ENCODE measurements around the gene VIPR2. TPM values are rescaled to one million over a fixed set of nuclear protein-coding genes. Genes with fewer than 3 reads are reported as not detected.

The VIPR2 gene
- total RNA-seq, 4 donors from 2014 or later: 0.32 to 0.34 (median 0.32) TPM; not detected in 1

DNA sequence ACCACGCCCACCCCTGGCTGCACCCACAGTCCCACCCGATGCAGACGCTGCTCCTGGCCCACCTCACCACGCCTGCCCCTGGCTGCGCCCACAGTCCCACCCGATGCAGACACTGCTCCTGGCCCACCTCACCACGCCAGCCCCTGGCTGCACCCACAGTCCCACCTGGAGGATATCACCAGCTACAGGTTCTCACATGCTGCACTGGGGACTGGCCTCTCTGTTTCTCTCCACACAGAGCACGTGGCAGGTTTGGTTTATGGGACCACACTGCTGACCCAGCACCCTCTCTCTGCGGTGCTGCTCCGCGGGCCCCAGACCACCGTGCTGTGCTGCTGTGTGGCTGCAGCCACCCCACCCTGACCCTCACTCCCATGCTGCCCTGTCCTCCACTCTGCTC, 120.9 kb downstream of the VIPR2 start:
- TF ChIP-seq, protein P1, sequence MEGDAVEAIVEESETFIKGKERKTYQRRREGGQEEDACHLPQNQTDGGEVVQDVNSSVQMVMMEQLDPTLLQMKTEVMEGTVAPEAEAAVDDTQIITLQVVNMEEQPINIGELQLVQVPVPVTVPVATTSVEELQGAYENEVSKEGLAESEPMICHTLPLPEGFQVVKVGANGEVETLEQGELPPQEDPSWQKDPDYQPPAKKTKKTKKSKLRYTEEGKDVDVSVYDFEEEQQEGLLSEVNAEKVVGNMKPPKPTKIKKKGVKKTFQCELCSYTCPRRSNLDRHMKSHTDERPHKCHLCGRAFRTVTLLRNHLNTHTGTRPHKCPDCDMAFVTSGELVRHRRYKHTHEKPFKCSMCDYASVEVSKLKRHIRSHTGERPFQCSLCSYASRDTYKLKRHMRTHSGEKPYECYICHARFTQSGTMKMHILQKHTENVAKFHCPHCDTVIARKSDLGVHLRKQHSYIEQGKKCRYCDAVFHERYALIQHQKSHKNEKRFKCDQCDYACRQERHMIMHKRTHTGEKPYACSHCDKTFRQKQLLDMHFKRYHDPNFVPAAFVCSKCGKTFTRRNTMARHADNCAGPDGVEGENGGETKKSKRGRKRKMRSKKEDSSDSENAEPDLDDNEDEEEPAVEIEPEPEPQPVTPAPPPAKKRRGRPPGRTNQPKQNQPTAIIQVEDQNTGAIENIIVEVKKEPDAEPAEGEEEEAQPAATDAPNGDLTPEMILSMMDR (IDR thresholded peaks at IDR 0.05): no peak
- TF ChIP-seq POLR2A (IDR thresholded peaks at IDR 0.05): no peak
- intact Hi-C loops (cut with DNase I; ENCODE audit: low total_unique reads): no loop called here
- DNase-seq (ENCODE audit: low spot score in 2 of 2): peak in 1 of 2 donors; percentile 61
- 71 to 83% methylated on average over 9 to 10 of the region's 12 CpGs for WGBS, 2 donors
- H3K4me3 ChIP-seq (ENCODE audit: low read depth, poor library complexity, severe bottlenecking): no peak overlapping the region

DNA sequence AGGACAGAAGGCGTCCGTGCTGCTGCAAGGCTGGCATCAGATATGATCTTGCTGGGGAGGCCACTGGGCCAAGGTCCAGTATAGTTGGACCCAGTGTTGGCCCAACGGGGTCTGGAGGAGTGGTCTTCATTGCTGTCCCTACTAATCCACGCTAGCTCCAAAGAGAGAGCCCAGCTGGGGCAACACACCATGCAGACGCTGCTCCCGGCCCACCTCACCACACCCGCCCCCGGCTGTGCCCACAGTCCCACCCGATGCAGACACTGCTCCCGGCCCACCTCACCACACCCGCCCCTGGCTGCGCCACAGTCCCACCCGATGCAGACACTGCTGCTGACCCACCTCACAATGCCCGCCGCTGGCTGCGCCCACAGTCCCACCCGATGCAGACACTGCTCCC, 121.5 kb downstream of the VIPR2 start:
- H3K4me3 ChIP-seq (ENCODE audit: low read depth, poor library complexity, severe bottlenecking): no peak overlapping the region
- intact Hi-C loops (cut with DNase I; ENCODE audit: low total_unique reads): no loop called here
- WGBS, 2 donors: 84 to 90% methylated on average over 13 to 15 of the region's 17 CpGs
- no peak for TF ChIP-seq POLR2A (IDR thresholded peaks at IDR 0.05)
- TF ChIP-seq, protein P1 (IDR thresholded peaks at IDR 0.05): no peak
- DNase-seq (ENCODE audit: low spot score in 2 of 2): peak in 1 of 2 donors; percentile 58

DNA sequence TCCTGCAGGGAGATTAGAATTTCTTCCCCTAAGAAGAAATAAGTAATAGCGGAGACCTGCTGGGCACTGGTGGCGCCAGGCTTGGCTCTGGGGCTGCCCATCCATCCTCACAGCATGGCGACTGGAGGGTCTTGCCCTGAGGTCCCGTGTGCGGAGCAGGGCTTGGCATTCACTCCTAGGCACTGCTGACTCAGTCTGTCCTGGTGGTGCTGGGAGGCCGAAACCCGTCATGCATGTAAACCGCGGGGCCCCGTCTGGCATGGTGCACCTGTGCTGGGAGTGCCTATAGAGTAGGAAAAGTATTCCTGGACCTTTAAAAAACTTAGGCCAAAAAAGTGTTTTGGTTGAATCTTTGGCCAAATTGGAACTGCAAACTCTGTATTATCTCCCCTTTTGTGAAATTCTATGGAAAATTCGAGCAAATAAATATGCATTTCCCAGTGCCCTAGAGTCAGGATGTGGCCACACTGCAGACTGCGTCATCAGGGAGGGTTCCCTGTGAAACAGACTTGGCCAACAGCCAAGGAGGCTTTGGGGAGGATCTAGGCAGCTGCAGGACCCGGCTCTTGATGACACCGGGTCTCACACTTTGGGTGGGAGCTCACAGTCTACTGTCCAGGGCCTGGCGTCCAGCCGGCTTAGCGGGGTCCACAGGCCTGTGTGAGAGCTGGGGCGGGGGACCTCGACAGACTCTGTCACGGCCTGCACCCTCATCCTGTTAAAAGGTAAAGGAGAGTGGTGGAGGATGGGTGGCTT, 122.3 kb downstream of the VIPR2 start:
- TF ChIP-seq, protein P1 (IDR thresholded peaks at IDR 0.05): no peak
- TF ChIP-seq POLR2A (IDR thresholded peaks at IDR 0.05): no peak
- DNase-seq (ENCODE audit: low spot score in 2 of 2): no peak
- 79 to 86% methylated on average over 20 of the region's 20 CpGs for WGBS, 2 donors
- H3K4me3 ChIP-seq (ENCODE audit: low read depth, poor library complexity, severe bottlenecking): no peak overlapping the region
- intact Hi-C loops (cut with DNase I; ENCODE audit: low total_unique reads): no loop called here

DNA sequence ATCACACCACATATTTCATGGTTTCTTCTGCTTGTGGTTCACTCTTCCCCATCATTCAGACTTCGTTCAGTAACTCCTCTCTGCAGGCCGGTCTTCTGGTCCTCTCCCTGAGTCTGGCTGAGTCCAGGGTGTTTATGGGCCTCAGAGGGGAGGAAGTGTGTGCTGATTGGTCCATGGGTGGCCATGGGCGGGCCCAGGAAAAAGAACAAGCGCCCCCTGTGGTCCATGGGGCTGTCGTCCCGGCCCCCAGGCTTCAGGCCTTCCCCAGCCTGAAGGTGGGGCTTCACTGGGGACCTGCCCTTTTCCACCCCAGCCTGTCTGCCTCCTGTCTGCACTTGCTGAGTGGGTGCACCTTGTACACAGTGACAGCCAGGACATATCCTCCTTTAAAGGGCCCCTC, 123.7 kb downstream of the VIPR2 start:
- 52 to 79% methylated on average over 6 of the region's 6 CpGs for WGBS, 2 donors
- no peak overlapping the region for H3K4me3 ChIP-seq (ENCODE audit: low read depth, poor library complexity, severe bottlenecking)
- TF ChIP-seq, protein P1 (IDR thresholded peaks at IDR 0.05): no peak
- no peak for TF ChIP-seq POLR2A (IDR thresholded peaks at IDR 0.05)
- intact Hi-C loops (cut with DNase I; ENCODE audit: low total_unique reads): no loop called here
- no peak for DNase-seq (ENCODE audit: low spot score in 2 of 2)

DNA sequence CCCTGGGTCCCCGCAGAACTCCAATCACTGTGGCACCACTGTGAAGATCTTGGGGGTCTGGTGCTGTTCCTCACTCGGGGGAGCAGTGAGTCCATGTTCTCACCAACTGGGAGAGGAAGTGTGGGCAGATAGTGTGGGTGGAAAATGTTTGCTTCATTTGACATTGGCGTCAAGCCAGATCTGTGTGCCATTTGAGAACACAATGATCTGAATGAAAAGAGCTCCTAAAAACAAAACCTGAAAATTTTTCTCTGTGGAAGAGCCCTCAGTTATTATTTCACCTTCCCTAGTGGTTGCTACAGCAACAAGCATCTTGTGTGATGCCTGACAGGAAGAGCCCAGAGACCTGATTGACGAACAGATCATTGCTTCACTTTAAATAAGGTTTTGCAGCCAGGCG, 125.6 kb downstream of the VIPR2 start:
- WGBS, 2 donors: 59 to 61% methylated on average over 5 of the region's 5 CpGs
- TF ChIP-seq, protein P1 (IDR thresholded peaks at IDR 0.05): no peak
- no peak for TF ChIP-seq POLR2A (IDR thresholded peaks at IDR 0.05)
- H3K4me3 ChIP-seq (ENCODE audit: low read depth, poor library complexity, severe bottlenecking): no peak overlapping the region
- intact Hi-C loops (cut with DNase I; ENCODE audit: low total_unique reads): no loop called here
- DNase-seq (ENCODE audit: low spot score in 2 of 2): no peak

- 65 to 80% methylated on average over 3 of the region's 3 CpGs for WGBS, 2 donors
These were observed 126.9 kb downstream of the VIPR2 start for GRCh38 chr7:159017741-159018140.

More at GRCh38 chr7:159017741-159018140, 126.9 kb downstream of the VIPR2 start:
- no peak for DNase-seq (ENCODE audit: low spot score in 2 of 2)
- TF ChIP-seq POLR2A (IDR thresholded peaks at IDR 0.05): no peak
- TF ChIP-seq, protein P1 (IDR thresholded peaks at IDR 0.05): no peak
- intact Hi-C loops (cut with DNase I; ENCODE audit: low total_unique reads): no loop called here
- H3K4me3 ChIP-seq (ENCODE audit: low read depth, poor library complexity, severe bottlenecking): no peak overlapping the region
